Tibial nerve (tissue), 4 donors: Measurements from ENCODE around the gene PPM1L. TPM values are rescaled to one million over a fixed set of nuclear protein-coding genes. Genes with fewer than 3 reads are reported as not detected.

Experiments used
- DNase-seq, 2 donors: peaks; one replicate each; pipeline ENCODE4 v3.0.0-alpha.2; 2019; ENCODE audit warnings: low spot score in 2 of 2
- H3K27ac ChIP-seq, 4 donors: fragments of 200-600 bp; sonication (generic) in 3 of 4; one replicate each; pipeline ENCODE4 v1.5.1; 2017 to 2019; ENCODE audit warnings: mild to moderate bottlenecking in 1 of 4
- H3K27me3 ChIP-seq, 2 donors: fragments of 200-600 bp; sonication (generic) in 1 of 2; one replicate each; pipeline versions ENCODE4 v1.5.1 to v1.6.0; 2017 to 2019
- H3K36me3 ChIP-seq, 3 donors: fragments of 200-600 bp; sonication (generic); one replicate each; pipeline ENCODE4 v1.5.1; 2018 to 2019
- H3K4me1 ChIP-seq, 4 donors: fragments of 200-600 bp; sonication (generic) in 3 of 4; one replicate each; pipeline ENCODE4 v1.5.1; 2017 to 2019
- H3K4me3 ChIP-seq, 4 donors: fragments of 200-600 bp; sonication (generic) in 3 of 4; one replicate each; pipeline ENCODE4 v1.5.1; 2017 to 2019; ENCODE audit warnings: mild to moderate bottlenecking in 1 of 4, moderate library complexity in 1 of 4
- H3K9me3 ChIP-seq, 4 donors: fragments of 200-600 bp; sonication (generic) in 3 of 4; one replicate each; pipeline ENCODE4 v1.5.1; 2017 to 2019
- EP300 ChIP-seq, 2 donors: sonication (generic); formaldehyde crosslinking; IDR thresholded peaks; one replicate each; pipeline ENCODE4 v1.6.1; 2017; ENCODE audit warnings: antibody characterized with exemption in 2 of 2, mild to moderate bottlenecking in 1 of 2
- POLR2A ChIP-seq, 2 donors: fragments of 450-650 bp; IDR thresholded peaks; one replicate each; pipeline ENCODE4 v1.6.1; 2017; ENCODE audit warnings: antibody characterized with exemption in 2 of 2, mild to moderate bottlenecking in 2 of 2, moderate library complexity in 2 of 2
- WGBS, 2 donors: methylation state at CpG; one replicate each; pipeline ENCODE4 v1.1.5; 2018; 5-methylcytosine and 5-hydroxymethylcytosine counted together
- total RNA-seq, 4 donors: library from RNA; depleted of rRNA; stranded (reverse); fragments of >200 nt; gene quantifications; one replicate each; pipeline ENCODE4 v1.1.0, GENCODE V29; 2016
- TF ChIP-seq, protein P1 (sequence below), 5 experiments: fragments of 200-600 bp in 3 of 5; fragments of 450-650 bp in 2 of 5; sonication (generic) in 3 of 5; IDR thresholded peaks; one replicate each; pipeline ENCODE4 v1.5.1; 2016 to 2019; ENCODE audit warnings: antibody characterized with exemption in 5 of 5, mild to moderate bottlenecking in 3 of 5, moderate library complexity in 2 of 5

PPM1L gene
- total RNA-seq, 4 donors from 2014 or later = 13.2 to 41.0 (median 24.3) TPM

DNA sequence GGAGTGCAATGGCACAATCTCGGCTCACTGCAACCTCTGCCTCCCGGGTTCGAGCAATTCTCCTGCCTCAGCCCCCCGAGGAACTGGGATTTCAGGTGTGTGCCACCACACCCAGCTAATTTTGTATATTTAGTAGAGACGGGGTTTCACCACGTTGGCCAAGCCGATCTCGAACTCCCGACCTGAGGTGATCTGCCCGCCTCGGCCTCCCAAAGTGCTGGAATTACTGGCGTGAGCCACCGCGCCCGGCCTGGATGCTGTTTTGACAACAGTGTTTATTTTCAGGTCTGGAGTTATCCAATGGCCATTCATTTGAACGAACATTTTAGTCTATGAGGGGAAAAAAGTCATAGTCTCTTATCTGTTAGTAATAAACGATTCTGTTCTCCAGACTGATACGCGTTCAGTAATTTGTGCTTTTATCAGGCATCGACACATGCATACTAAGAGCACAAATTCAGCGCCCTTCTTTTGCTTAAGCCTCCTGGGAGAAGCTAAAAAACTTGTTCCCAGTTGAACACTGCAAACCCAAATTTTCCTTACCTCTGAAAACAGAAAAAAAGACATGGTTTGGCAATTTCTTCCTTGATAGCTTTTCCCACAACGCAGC, 347.9 kb downstream of the PPM1L start:
- Histone ChIP-seq H3K27ac (no peak overlapping the region), H3K27me3 (no peaks in the 10 kb centered on the region), H3K4me3 (peak overlapping the region; percentile 45 to 73 (median 52)), H3K36me3 (no peaks in the 10 kb centered on the region), H3K4me1 (peaks cover 0 to 17% (median 0%) of the 10 kb centered on the region in 4 donors), H3K9me3 (no peaks in the 10 kb centered on the region)
- DNase-seq = no peak
- TF ChIP-seq POLR2A (IDR thresholded peaks at IDR 0.05) (no peak), EP300 (IDR thresholded peaks at IDR 0.05) (no peak)
- TF ChIP-seq, protein P1, sequence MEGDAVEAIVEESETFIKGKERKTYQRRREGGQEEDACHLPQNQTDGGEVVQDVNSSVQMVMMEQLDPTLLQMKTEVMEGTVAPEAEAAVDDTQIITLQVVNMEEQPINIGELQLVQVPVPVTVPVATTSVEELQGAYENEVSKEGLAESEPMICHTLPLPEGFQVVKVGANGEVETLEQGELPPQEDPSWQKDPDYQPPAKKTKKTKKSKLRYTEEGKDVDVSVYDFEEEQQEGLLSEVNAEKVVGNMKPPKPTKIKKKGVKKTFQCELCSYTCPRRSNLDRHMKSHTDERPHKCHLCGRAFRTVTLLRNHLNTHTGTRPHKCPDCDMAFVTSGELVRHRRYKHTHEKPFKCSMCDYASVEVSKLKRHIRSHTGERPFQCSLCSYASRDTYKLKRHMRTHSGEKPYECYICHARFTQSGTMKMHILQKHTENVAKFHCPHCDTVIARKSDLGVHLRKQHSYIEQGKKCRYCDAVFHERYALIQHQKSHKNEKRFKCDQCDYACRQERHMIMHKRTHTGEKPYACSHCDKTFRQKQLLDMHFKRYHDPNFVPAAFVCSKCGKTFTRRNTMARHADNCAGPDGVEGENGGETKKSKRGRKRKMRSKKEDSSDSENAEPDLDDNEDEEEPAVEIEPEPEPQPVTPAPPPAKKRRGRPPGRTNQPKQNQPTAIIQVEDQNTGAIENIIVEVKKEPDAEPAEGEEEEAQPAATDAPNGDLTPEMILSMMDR (IDR thresholded peaks at IDR 0.05) = no peak
- WGBS, 2 donors = 90 to 92% methylated on average over 22 of the region's 22 CpGs

- H3K36me3 ChIP-seq = no peaks in the 10 kb centered on the region
- H3K27ac ChIP-seq = peak within 1 kb of the TSS in 3 of 4 donors; percentile 46 to 75 (median 71)
- no peaks in the 10 kb centered on the region for H3K9me3 ChIP-seq
- 1 to 2% methylated on average over 54 to 94 of the region's 97 CpGs for WGBS, 2 donors
- H3K27me3 ChIP-seq = no peaks in the 10 kb centered on the region
- H3K4me1 ChIP-seq = peaks cover 0 to 17% (median 0%) of the 10 kb centered on the region in 4 donors
- peak within 1 kb of the TSS; percentile 45 to 73 (median 52) for H3K4me3 ChIP-seq
- TF ChIP-seq EP300 (IDR thresholded peaks at IDR 0.05) (peak in 1 of 2 donors; percentile 30), POLR2A (IDR thresholded peaks at IDR 0.05) (no peak)
- peak in 1 of 2 donors; percentile 16 for DNase-seq
Observed at GRCh38 chr3:161104561-161105551, 348.8 kb downstream of the PPM1L start, which contains the start of gene B3GALNT1. TSS of gene B3GALNT1 (minus strand) at chr3:161105349. CDS start at chr3:161086754, 18,595 bp downstream.

DNA sequence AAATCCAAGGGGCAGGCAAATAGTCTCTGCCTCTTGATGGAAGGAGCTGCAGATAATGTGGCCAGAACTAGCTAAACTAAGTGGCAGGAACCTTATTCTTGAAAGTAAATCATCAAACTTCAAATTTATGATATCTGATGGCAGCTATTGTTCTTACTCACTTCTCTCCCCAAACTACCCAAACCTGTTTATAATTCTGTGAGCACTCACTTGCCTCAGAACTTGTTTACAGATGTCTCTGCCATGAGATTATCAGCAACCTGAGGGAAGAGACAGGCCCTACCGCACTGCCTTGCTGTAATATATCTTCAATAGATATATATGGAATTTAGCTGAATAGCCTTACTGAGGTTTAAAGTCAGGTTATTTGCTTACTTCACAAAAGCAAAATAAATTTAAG, 351.3 kb downstream of the PPM1L start:
- TF ChIP-seq, protein P1 (IDR thresholded peaks at IDR 0.05) = no peak
- TF ChIP-seq POLR2A (IDR thresholded peaks at IDR 0.05) = no peak
- no peak for TF ChIP-seq EP300 (IDR thresholded peaks at IDR 0.05)
- H3K4me3 ChIP-seq = no peak overlapping the region
- no peaks in the 10 kb centered on the region for H3K27me3 ChIP-seq
- DNase-seq = no peak
- H3K27ac ChIP-seq = no peak overlapping the region
- no peaks in the 10 kb centered on the region for H3K36me3 ChIP-seq
- 100% methylated on average over 1 of the region's 1 CpG for WGBS, 2 donors
- peaks cover 0 to 17% (median 0%) of the 10 kb centered on the region in 4 donors for H3K4me1 ChIP-seq
- no peaks in the 10 kb centered on the region for H3K9me3 ChIP-seq

DNA sequence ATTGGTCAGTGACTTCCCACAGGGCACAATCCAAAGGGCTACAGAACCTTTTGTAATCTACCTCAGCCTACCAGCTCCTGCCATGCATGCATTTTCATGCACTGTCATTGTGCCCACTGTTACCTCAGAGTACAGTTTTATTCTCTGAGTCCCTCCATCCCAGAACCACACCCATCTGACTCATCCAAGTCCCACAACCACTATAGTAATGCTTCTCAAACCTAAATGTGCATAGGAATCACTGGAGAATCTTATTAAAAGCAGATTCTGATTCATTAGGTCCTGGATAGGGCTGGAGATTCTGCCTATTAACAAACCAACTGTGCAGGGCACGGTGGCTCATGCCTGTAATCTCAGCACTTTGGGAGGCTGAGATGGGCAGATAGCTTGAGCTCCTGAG, 352.8 kb downstream of the PPM1L start:
- no peak for DNase-seq
- TF ChIP-seq EP300 (IDR thresholded peaks at IDR 0.05) (no peak), POLR2A (IDR thresholded peaks at IDR 0.05) (no peak)
- TF ChIP-seq, protein P1 (IDR thresholded peaks at IDR 0.05) = no peak

GRCh38 chr3:161117646-161118045, 361.6 kb downstream of the PPM1L start:
- Histone ChIP-seq H3K27me3 (no peaks in the 10 kb centered on the region), H3K27ac (no peak overlapping the region), H3K4me1 (no peaks in the 10 kb centered on the region), H3K9me3 (peaks cover 0 to 55% (median 6%) of the 10 kb centered on the region in 4 donors), H3K36me3 (no peaks in the 10 kb centered on the region), H3K4me3 (no peak overlapping the region)
- WGBS, 2 donors = 75 to 77% methylated on average over 3 of the region's 3 CpGs
- TF ChIP-seq POLR2A (IDR thresholded peaks at IDR 0.05) (no peak), EP300 (IDR thresholded peaks at IDR 0.05) (no peak)
- TF ChIP-seq, protein P1 (IDR thresholded peaks at IDR 0.05) = no peak
- no peak for DNase-seq

More for the DNA sequence above, 352.8 kb downstream of the PPM1L start:
- 92 to 100% methylated on average over 1 of the region's 1 CpG for WGBS, 2 donors
- no peaks in the 10 kb centered on the region for H3K27me3 ChIP-seq
- no peak overlapping the region for H3K27ac ChIP-seq
- no peaks in the 10 kb centered on the region for H3K36me3 ChIP-seq
- no peaks in the 10 kb centered on the region for H3K9me3 ChIP-seq
- H3K4me1 ChIP-seq = peaks cover 0 to 13% (median 0%) of the 10 kb centered on the region in 4 donors
- no peak overlapping the region for H3K4me3 ChIP-seq
